OCI-LY1 (cell line): Measurements from ENCODE around the gene CCAR1.

Experiments
- H2AFZ ChIP-seq: fragments of 200-600 bp; sonication (generic), shearing (Covaris generic); 2 replicates; pipeline ENCODE4 v1.6.0; 2014; ENCODE audit warnings: antibody characterized with exemption, mild to moderate bottlenecking, low read length
- H3F3A ChIP-seq: fragments of 200-600 bp; sonication (generic), shearing (Covaris generic); 2 replicates; pipeline ENCODE4 v1.6.0; 2014; ENCODE audit warnings: mild to moderate bottlenecking, antibody characterized with exemption, low read length, moderate library complexity; ENCODE audit not compliant: insufficient read depth
- H3K27ac ChIP-seq: fragments of 200-600 bp; sonication (generic); 2 replicates; pipeline ENCODE4 v1.5.1; 2014; ENCODE audit warnings: low read length, mixed run types, mild to moderate bottlenecking, low read depth; ENCODE audit not compliant: poor library complexity, severe bottlenecking
- H3K27me3 ChIP-seq: fragments of 200-600 bp; sonication (generic); 2 replicates; pipeline ENCODE4 v1.6.0; 2014; ENCODE audit warnings: antibody characterized with exemption, mild to moderate bottlenecking, low read length, moderate library complexity; ENCODE audit not compliant: insufficient read depth
- H3K36me3 ChIP-seq: fragments of 200-600 bp; sonication (generic); 2 replicates; pipeline ENCODE4 v1.6.1; 2014; ENCODE audit warnings: mild to moderate bottlenecking, antibody characterized with exemption, low read length, moderate library complexity, mixed read lengths; ENCODE audit not compliant: insufficient read depth
- H3K4me1 ChIP-seq: fragments of 200-600 bp; sonication (generic); 2 replicates; pipeline ENCODE4 v1.5.1; 2014; ENCODE audit warnings: mild to moderate bottlenecking, low read length, moderate library complexity; ENCODE audit not compliant: insufficient read depth, severe bottlenecking
- H3K4me2 ChIP-seq: fragments of 200-600 bp; sonication (generic), shearing (Covaris generic); 2 replicates; pipeline ENCODE4 v1.6.1; 2014; ENCODE audit warnings: low read length
- H3K4me3 ChIP-seq: fragments of 200-600 bp; sonication (generic); 2 replicates; pipeline ENCODE4 v1.5.1; 2014; ENCODE audit warnings: low read length, low read depth, mild to moderate bottlenecking, mixed read lengths; ENCODE audit not compliant: poor library complexity, severe bottlenecking
- H3K79me2 ChIP-seq: fragments of 200-600 bp; shearing (Covaris generic); 2 replicates; pipeline ENCODE4 v1.6.1; 2016; ENCODE audit warnings: mixed run types, low read length, mixed read lengths; ENCODE audit not compliant: insufficient read depth
- H3K9ac ChIP-seq: fragments of 200-600 bp; sonication (generic), shearing (Covaris generic); 2 replicates; pipeline ENCODE4 v1.6.1; 2014; ENCODE audit warnings: mild to moderate bottlenecking, low read length, mixed read lengths
- H3K9me2 ChIP-seq: fragments of 200-600 bp; sonication (generic), shearing (Covaris generic); 2 replicates; pipeline ENCODE4 v1.6.1; 2014; ENCODE audit warnings: low read depth, mild to moderate bottlenecking, low read length, mixed read lengths
- H3K9me3 ChIP-seq: fragments of 200-600 bp; shearing (Covaris generic); 2 replicates; pipeline ENCODE4 v1.6.1; 2014; ENCODE audit warnings: low read length, mixed read lengths
- H4K20me1 ChIP-seq: fragments of 200-600 bp; sonication (generic), shearing (Covaris generic); 2 replicates; pipeline ENCODE4 v1.6.0; 2016; ENCODE audit warnings: mild to moderate bottlenecking, low read length; ENCODE audit not compliant: insufficient read depth
- EZH2 ChIP-seq: fragments of 200-600 bp; sonication (generic), shearing (Covaris generic); IDR thresholded peaks from 2 replicates; pipeline ENCODE4 v1.8.0; 2017; ENCODE audit warnings: borderline replicate concordance, mixed run types, mild to moderate bottlenecking, antibody characterized with exemption, low read length, moderate library complexity, mixed read lengths
- TF ChIP-seq, protein P1 (sequence below): fragments of 200-600 bp; sonication (generic), shearing (Covaris generic); IDR thresholded peaks from 2 replicates; pipeline ENCODE4 v1.5.1; 2017; ENCODE audit warnings: mild to moderate bottlenecking, antibody characterized with exemption, low read length, moderate library complexity, mixed read lengths

CCAR1 gene

DNA sequence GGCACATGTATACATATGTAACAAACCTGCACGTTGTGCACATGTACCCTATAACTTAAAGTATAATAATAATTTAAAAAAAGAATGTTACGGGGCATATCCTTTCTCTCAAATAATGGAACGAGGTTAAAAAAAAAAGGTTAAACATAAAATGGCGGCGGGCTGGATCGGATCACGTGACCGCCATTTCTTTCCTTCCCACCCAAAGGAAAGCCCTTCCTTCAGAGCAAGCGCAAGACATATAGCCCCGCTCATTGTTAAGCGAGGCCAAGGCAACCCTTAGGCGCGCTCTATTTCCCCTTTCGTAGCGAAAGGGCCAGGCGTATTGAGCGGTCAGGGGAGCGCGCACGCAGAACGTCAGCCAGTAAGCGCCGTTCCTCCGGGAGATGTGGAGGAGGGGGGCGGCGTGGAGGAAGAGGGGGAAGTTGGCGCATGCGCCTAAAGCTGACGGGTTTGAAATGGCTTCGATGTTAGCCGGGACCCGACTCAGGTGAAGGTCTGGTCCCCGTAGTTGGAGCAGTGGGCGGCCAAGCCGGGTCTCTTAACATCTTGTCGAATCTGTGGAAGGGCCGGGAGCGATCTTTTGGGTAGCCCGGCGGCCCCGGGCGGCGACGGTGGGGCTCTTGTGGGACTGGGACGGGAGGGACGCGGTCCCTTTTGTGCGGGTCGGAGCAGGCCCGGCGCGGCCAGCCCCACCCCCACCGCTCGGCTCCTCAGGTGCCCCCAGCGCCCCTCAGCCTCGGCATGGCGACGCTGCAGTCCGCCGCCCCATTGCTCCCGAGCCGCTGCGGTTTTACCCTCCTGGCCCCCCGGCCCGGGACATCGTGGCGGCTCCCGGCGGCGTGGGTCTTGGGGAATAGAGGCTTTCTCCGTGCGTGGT is at the start of gene CCAR1:
CCAR1 (plus strand) TSS at position 447 of the 880 bp plus-strand sequence. CDS start 1,266 bp downstream, outside the sequence.
- no peak for TF ChIP-seq EZH2
- TF ChIP-seq, protein P1, sequence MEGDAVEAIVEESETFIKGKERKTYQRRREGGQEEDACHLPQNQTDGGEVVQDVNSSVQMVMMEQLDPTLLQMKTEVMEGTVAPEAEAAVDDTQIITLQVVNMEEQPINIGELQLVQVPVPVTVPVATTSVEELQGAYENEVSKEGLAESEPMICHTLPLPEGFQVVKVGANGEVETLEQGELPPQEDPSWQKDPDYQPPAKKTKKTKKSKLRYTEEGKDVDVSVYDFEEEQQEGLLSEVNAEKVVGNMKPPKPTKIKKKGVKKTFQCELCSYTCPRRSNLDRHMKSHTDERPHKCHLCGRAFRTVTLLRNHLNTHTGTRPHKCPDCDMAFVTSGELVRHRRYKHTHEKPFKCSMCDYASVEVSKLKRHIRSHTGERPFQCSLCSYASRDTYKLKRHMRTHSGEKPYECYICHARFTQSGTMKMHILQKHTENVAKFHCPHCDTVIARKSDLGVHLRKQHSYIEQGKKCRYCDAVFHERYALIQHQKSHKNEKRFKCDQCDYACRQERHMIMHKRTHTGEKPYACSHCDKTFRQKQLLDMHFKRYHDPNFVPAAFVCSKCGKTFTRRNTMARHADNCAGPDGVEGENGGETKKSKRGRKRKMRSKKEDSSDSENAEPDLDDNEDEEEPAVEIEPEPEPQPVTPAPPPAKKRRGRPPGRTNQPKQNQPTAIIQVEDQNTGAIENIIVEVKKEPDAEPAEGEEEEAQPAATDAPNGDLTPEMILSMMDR, result no peak
- peaks cover 14% of the 10 kb centered on the region for H3K4me1 ChIP-seq
- no peaks in the 10 kb centered on the region for H4K20me1 ChIP-seq
- H2AFZ ChIP-seq, result no peak within 1 kb of the TSS
- no peaks in the 10 kb centered on the region for H3K27me3 ChIP-seq
- peaks cover 16% of the 10 kb centered on the region for H3K79me2 ChIP-seq
- peaks cover 37% of the 10 kb centered on the region for H3K36me3 ChIP-seq
- no peaks in the 10 kb centered on the region for H3K9me3 ChIP-seq
- no peaks in the 10 kb centered on the region for H3F3A ChIP-seq
- H3K4me3 ChIP-seq, result peak within 1 kb of the TSS; percentile 99
- H3K9me2 ChIP-seq, result no peaks in the 10 kb centered on the region
- H3K9ac ChIP-seq, result peak within 1 kb of the TSS; percentile 100
- H3K4me2 ChIP-seq, result peak within 1 kb of the TSS; percentile 90
- peak within 1 kb of the TSS; percentile 74 for H3K27ac ChIP-seq

- H3K36me3 ChIP-seq, result no peaks in the 10 kb centered on the region
Measured at GRCh38 chr10:68684413-68684812, 36.6 kb upstream of the CCAR1 start.

GRCh38 chr10:68696018-68696417 is 25.0 kb upstream of the CCAR1 start:
- H2AFZ ChIP-seq, result no peak overlapping the region
- H3K4me3 ChIP-seq, result no peak overlapping the region
- TF ChIP-seq, protein P1, result no peak
- TF ChIP-seq EZH2, result no peak
- no peaks in the 10 kb centered on the region for H3K79me2 ChIP-seq
- no peaks in the 10 kb centered on the region for H3K4me1 ChIP-seq
- H3K36me3 ChIP-seq, result no peaks in the 10 kb centered on the region
- no peaks in the 10 kb centered on the region for H3K9me2 ChIP-seq
- no peak overlapping the region for H3K9ac ChIP-seq
- H4K20me1 ChIP-seq, result no peaks in the 10 kb centered on the region
- no peak overlapping the region for H3K4me2 ChIP-seq
- H3K27me3 ChIP-seq, result no peaks in the 10 kb centered on the region
- no peak overlapping the region for H3K27ac ChIP-seq
- no peaks in the 10 kb centered on the region for H3K9me3 ChIP-seq
- H3F3A ChIP-seq, result no peaks in the 10 kb centered on the region

More at GRCh38 chr10:68684413-68684812, 36.6 kb upstream of the CCAR1 start:
- Histone ChIP-seq H3K4me2 (peak overlapping the region; percentile 31; the same call in 1 of the 2 replicates), H3K9ac (no peak overlapping the region), H3K4me1 (peaks cover 8% of the 10 kb centered on the region), H3K9me2 (no peaks in the 10 kb centered on the region), H3K27ac (no peak overlapping the region), H3K79me2 (no peaks in the 10 kb centered on the region), H3F3A (no peaks in the 10 kb centered on the region), H3K4me3 (no peak overlapping the region), H4K20me1 (no peaks in the 10 kb centered on the region), H3K27me3 (no peaks in the 10 kb centered on the region), H3K9me3 (no peaks in the 10 kb centered on the region), H2AFZ (peak overlapping the region; percentile 86; the same call in 1 of the 2 replicates)
- TF ChIP-seq, protein P1, result no peak
